Gastrocnemius medialis (tissue), 4 donors: ENCODE results near the gene CDH23. TPM values are rescaled to one million over a fixed set of nuclear protein-coding genes. Genes with fewer than 3 reads are reported as not detected.

Experiments used
- ATAC-seq, 2 donors: fragments of 150-250 bp; one replicate each; pipeline ENCODE4 v1.9.1; 2016
- DNase-seq, 2 donors: peaks; one replicate each; pipeline ENCODE4 v3.0.0-alpha.2; 2019
- H3K27ac ChIP-seq, 4 donors: fragments of 200-600 bp; sonication (generic); 1 replicate in 1 of 4; 2 replicates in 3 of 4; pipeline ENCODE4 v1.5.1; 2016 to 2018; ENCODE audit warnings: mild to moderate bottlenecking in 2 of 4, moderate library complexity in 1 of 4
- H3K27me3 ChIP-seq, 3 donors: fragments of 200-600 bp; sonication (generic) in 2 of 3; 1 replicate in 1 of 3; 2 replicates in 2 of 3; pipeline versions ENCODE4 v1.5.1 to v1.6.0; 2016 to 2019; ENCODE audit warnings: mild to moderate bottlenecking in 1 of 3, moderate library complexity in 1 of 3
- H3K36me3 ChIP-seq, 2 donors: fragments of 200-600 bp; sonication (generic) in 1 of 2; one replicate each; pipeline ENCODE4 v1.5.1; 2017 to 2018
- H3K4me1 ChIP-seq, 2 donors: fragments of 200-600 bp; sonication (generic) in 1 of 2; one replicate each; pipeline ENCODE4 v1.5.1; 2016 to 2017; ENCODE audit warnings: mild to moderate bottlenecking in 2 of 2
- H3K4me3 ChIP-seq, 4 donors: fragments of 200-600 bp; sonication (generic) in 3 of 4; 1 replicate in 1 of 4; 2 replicates in 3 of 4; pipeline ENCODE4 v1.5.1; 2016 to 2019; ENCODE audit warnings: mild to moderate bottlenecking in 2 of 4
- H3K9me3 ChIP-seq, 3 donors: fragments of 200-600 bp; sonication (generic) in 2 of 3; 1 replicate in 1 of 3; 2 replicates in 2 of 3; pipeline ENCODE4 v1.5.1; 2016 to 2019
- CTCF ChIP-seq, 5 experiments: fragments of 450-650 bp in 3 of 5; fragments of 200-600 bp in 2 of 5; sonication (generic) in 2 of 5; IDR thresholded peaks in 4 of 5; conservative IDR thresholded peaks in 1 of 5; 1 replicate in 4 of 5; 2 replicates in 1 of 5; pipeline ENCODE4 v1.5.1; 2016 to 2019; ENCODE audit warnings: antibody characterized with exemption in 5 of 5, mild to moderate bottlenecking in 3 of 5, moderate library complexity in 3 of 5
- POLR2A ChIP-seq, 2 donors: fragments of 450-650 bp; IDR thresholded peaks; one replicate each; pipeline ENCODE4 v1.6.1; 2017; ENCODE audit warnings: antibody characterized with exemption in 2 of 2, mild to moderate bottlenecking in 2 of 2, moderate library complexity in 2 of 2
- in situ Hi-C, 4 donors: fragments of 200-750 bp; cut with MboI; loops; one replicate each; pipeline versions ENCODE4 v1.15.0 to v1.8.0; 2017; ENCODE audit warnings: low sequenced_read_pairs in 4 of 4
- intact Hi-C: fragments of 100-400 bp; cut with DNase I; formaldehyde crosslinking; loops from one replicate; pipeline ENCODE4 v1.15.1; 2023; ENCODE audit warnings: low total_unique reads
- total RNA-seq, 4 donors: library from RNA; depleted of rRNA; stranded (reverse); fragments of >200 nt; gene quantifications; one replicate each; pipeline versions ENCODE4 v1.1.0 to v1.2.3, GENCODE V29; 2016

The CDH23 gene
- total RNA-seq, 4 donors from 2014 or later, result 0.53 to 1.8 (median 1.2) TPM

DNA sequence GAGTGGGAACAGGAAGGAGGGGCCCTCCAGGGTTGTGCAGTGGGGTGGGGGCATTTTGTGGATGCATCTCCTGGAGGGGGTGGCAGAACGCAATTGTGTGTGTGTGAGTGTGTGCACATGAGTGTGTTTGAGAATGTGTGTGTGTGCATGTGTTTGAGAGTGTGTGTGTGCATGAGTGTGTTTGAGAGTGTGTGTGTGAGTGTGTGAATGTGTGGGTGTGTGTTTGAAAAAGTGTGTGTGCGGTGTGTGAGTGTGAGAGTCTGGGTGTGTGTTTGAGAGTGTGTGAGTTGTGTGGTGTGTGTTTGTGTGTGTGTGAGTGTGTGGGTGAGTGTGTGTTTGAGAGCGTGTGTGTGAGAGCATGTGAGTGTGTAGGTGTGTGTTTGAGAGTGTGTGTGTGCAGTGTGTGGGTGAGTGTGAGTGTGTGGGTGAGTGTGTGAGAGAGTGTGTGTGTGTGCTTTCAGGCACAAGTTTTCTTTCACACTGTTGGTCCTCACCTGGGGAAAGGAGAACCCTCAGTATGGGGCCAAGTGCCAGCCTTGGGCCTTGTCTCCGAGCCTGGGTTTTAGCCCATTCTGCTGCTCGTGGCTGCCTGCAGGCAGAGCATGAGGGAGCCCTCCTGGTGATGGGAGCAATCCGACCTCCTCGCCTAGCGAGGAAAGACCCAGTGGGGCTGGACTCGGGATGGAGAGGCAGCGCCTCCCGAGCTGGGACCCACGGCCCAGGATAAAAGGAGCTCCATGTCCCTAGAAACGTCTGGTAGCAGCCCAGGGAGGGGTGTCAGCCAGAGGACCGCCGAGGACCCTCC is 35.6 kb downstream of the CDH23 start:
- Histone ChIP-seq H3K9me3 (no peaks in the 10 kb centered on the region), H3K27me3 (no peaks in the 10 kb centered on the region), H3K27ac (no peak overlapping the region), H3K36me3 (no peaks in the 10 kb centered on the region), H3K4me3 (no peak overlapping the region), H3K4me1 (no peaks in the 10 kb centered on the region)
- ATAC-seq (no peak), DNase-seq (no peak)
- intact Hi-C loops, result no loop called here
- TF ChIP-seq CTCF (IDR thresholded peaks at IDR 0.05 in 4 of 5, conservative IDR thresholded peaks at IDR 0.05 in 1 of 5) (no peak), POLR2A (IDR thresholded peaks at IDR 0.05) (no peak)
- in situ Hi-C loops, result no loop called here

- Histone ChIP-seq H3K4me1 (no peaks in the 10 kb centered on the region), H3K27ac (no peak overlapping the region), H3K27me3 (no peaks in the 10 kb centered on the region), H3K9me3 (no peaks in the 10 kb centered on the region), H3K4me3 (no peak overlapping the region), H3K36me3 (no peaks in the 10 kb centered on the region)
- ATAC-seq, result no peak
- no peak for DNase-seq
- in situ Hi-C loops (no loop called here), intact Hi-C loops (no loop called here)
- TF ChIP-seq POLR2A (IDR thresholded peaks at IDR 0.05) (no peak), CTCF (IDR thresholded peaks at IDR 0.05 in 4 of 5, conservative IDR thresholded peaks at IDR 0.05 in 1 of 5) (no peak)
These were observed 36.4 kb downstream of the CDH23 start for GRCh38 chr10:71432956-71433767.

- no peaks in the 10 kb centered on the region for H3K9me3 ChIP-seq
- H3K27me3 ChIP-seq, result no peaks in the 10 kb centered on the region
- intact Hi-C loops (no loop called here), in situ Hi-C loops (no loop called here)
- H3K27ac ChIP-seq, result no peak overlapping the region
- ATAC-seq (no peak), DNase-seq (no peak)
- TF ChIP-seq POLR2A (IDR thresholded peaks at IDR 0.05) (no peak), CTCF (IDR thresholded peaks at IDR 0.05 in 4 of 5, conservative IDR thresholded peaks at IDR 0.05 in 1 of 5) (no peak)
- no peaks in the 10 kb centered on the region for H3K4me1 ChIP-seq
- no peak overlapping the region for H3K4me3 ChIP-seq
- no peaks in the 10 kb centered on the region for H3K36me3 ChIP-seq
These were observed 37.3 kb downstream of the CDH23 start for GRCh38 chr10:71433768-71434744.

DNA sequence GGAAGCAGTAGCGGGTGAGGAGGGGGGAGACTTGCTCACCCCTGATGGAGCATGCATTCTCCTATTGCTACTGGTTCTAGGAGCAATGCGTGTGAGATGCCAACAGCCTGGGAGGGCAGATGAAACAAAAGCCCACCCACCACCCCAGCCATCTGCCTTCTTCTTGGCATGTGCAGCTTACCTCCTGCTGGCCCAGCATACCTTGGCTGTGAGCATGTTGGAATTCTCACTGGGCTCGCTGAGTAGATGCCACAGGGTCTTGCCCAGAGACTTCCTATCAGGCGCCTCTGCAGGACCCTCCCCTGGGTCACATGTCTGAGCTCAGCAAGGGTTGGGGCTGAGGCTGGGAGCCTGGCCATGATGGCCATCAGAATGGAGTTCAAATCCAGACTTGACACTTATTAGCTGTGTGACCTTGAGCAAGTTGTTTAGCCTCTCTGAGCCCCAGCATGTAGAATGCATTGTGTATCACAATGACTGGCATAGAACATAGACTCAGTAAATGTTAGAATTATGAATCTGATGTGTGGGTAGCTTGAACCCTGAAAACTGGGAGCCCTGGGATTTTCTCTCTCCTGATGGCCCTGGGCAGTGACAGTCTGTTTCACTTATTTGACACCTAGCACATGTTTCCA is 38.2 kb downstream of the CDH23 start:
- peak overlapping the region in 1 of 4 donors; percentile 46 for H3K27ac ChIP-seq

More for the DNA sequence above, 38.2 kb downstream of the CDH23 start:
- H3K9me3 ChIP-seq, result no peaks in the 10 kb centered on the region
- intact Hi-C loops (no loop called here), in situ Hi-C loops (no loop called here)
- TF ChIP-seq CTCF (IDR thresholded peaks at IDR 0.05 in 4 of 5, conservative IDR thresholded peaks at IDR 0.05 in 1 of 5), result no peak
- no peak for TF ChIP-seq POLR2A (IDR thresholded peaks at IDR 0.05)
- H3K27me3 ChIP-seq, result no peaks in the 10 kb centered on the region
- H3K4me3 ChIP-seq, result no peak overlapping the region
- no peaks in the 10 kb centered on the region for H3K4me1 ChIP-seq
- DNase-seq (no peak), ATAC-seq (no peak)
- no peaks in the 10 kb centered on the region for H3K36me3 ChIP-seq
